ENCODE results near the gene CAMK2A. TPM values are rescaled to one million over a fixed set of nuclear protein-coding genes. Genes with fewer than 3 reads are reported as not detected.

Gene CAMK2A
- total RNA-seq, 2 donors from 2014 or later, result 0.50 to 1.0 TPM

GRCh38 chr5:150230842-150231241 lies 58.7 kb downstream of the CAMK2A start:
- intact Hi-C loops (cut with DNase I), result no loop called here
- H3K4me1 ChIP-seq (replicated peaks), result no peaks in the 10 kb centered on the region
- 86% methylated on average over 7 of the region's 7 CpGs for WGBS
- no peaks in the 10 kb centered on the region for H3K27me3 ChIP-seq (replicated peaks; ENCODE audit: insufficient read depth)
- no peaks in the 10 kb centered on the region for H3K36me3 ChIP-seq
- no peak for TF ChIP-seq CTCF (IDR thresholded peaks at IDR 0.05)
- no peak for TF ChIP-seq POLR2A (IDR thresholded peaks at IDR 0.05)
- no peak for TF ChIP-seq POLR2AphosphoS5 (IDR thresholded peaks at IDR 0.05)
- H3K4me3 ChIP-seq, result no peak overlapping the region
- no peak for DNase-seq (ENCODE audit: low spot score)
- H3K9me3 ChIP-seq, result no peaks in the 10 kb centered on the region
- H3K27ac ChIP-seq, result no peak overlapping the region

- no peaks in the 10 kb centered on the region for H3K36me3 ChIP-seq
- H3K27me3 ChIP-seq (replicated peaks; ENCODE audit: insufficient read depth), result no peaks in the 10 kb centered on the region
- TF ChIP-seq CTCF (IDR thresholded peaks at IDR 0.05) (no peak), POLR2AphosphoS5 (IDR thresholded peaks at IDR 0.05) (no peak), POLR2A (IDR thresholded peaks at IDR 0.05) (no peak)
- no peaks in the 10 kb centered on the region for H3K9me3 ChIP-seq
- no peak overlapping the region for H3K4me3 ChIP-seq
- intact Hi-C loops (cut with DNase I), result loop anchor here (10.0 kb wide), 1 partner anchor 395 kb away; no protein-coding TSS in a partner anchor
- H3K27ac ChIP-seq, result no peak overlapping the region
- H3K4me1 ChIP-seq (replicated peaks), result no peaks in the 10 kb centered on the region
- 65% methylated on average over 3 of the region's 3 CpGs for WGBS
- DNase-seq (ENCODE audit: low spot score), result no peak
These were observed 60.0 kb downstream of the CAMK2A start for GRCh38 chr5:150229571-150229970.

DNA sequence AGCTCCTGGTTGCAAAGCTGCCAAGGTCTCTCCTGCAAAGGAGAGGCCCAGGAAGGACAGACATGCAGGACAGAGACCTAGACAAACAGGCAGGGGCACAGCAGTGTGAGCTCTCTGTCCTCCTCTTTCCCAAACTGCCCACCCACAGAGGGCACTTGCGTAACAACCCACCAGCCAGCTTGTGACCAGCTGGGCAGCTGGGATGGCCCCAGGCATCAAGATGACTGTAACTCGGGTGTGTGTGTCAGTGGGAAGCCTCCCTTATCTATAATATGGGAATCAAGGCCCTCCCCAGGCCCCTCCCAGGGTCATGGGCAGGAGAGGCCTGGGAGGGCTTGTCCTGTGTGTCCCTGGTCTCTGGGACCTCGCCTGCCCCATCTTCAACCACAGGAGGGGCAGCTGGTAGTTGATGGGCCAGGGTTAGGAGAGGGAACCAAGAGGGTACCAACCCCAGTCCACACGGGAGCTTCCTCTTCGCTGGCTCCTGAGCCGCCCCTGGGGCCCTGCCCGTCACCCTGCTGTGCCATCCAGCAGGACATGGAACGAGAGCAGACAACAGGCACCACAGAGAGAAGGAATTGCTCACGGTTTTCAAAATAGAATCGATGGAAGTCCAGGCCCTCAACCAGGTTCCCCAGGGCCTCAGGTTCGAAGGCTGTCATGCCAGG lies 61.8 kb downstream of the CAMK2A start:
- 82% methylated on average over 11 of the region's 11 CpGs for WGBS

GRCh38 chr5:150227036-150227435 lies 62.5 kb downstream of the CAMK2A start:
- Histone ChIP-seq H3K27me3 (replicated peaks; ENCODE audit: insufficient read depth) (no peaks in the 10 kb centered on the region), H3K27ac (no peak overlapping the region), H3K4me3 (no peak overlapping the region), H3K36me3 (no peaks in the 10 kb centered on the region), H3K9me3 (no peaks in the 10 kb centered on the region), H3K4me1 (replicated peaks) (no peaks in the 10 kb centered on the region)
- WGBS, result 91% methylated on average over 5 of the region's 5 CpGs
- TF ChIP-seq CTCF (IDR thresholded peaks at IDR 0.05) (no peak), POLR2AphosphoS5 (IDR thresholded peaks at IDR 0.05) (no peak), POLR2A (IDR thresholded peaks at IDR 0.05) (no peak)
- no peak for DNase-seq (ENCODE audit: low spot score)
- intact Hi-C loops (cut with DNase I), result loop anchor here (10.0 kb wide), 1 partner anchor 392 kb away; no protein-coding TSS in a partner anchor

More for the DNA sequence above, 61.8 kb downstream of the CAMK2A start:
- H3K27me3 ChIP-seq (replicated peaks; ENCODE audit: insufficient read depth), result no peaks in the 10 kb centered on the region
- intact Hi-C loops (cut with DNase I), result loop anchor here (10.0 kb wide), 1 partner anchor 393 kb away; no protein-coding TSS in a partner anchor
- no peak for DNase-seq (ENCODE audit: low spot score)
- H3K27ac ChIP-seq, result no peak overlapping the region
- H3K4me1 ChIP-seq (replicated peaks), result no peaks in the 10 kb centered on the region
- no peaks in the 10 kb centered on the region for H3K36me3 ChIP-seq
- no peak for TF ChIP-seq CTCF (IDR thresholded peaks at IDR 0.05)
- TF ChIP-seq POLR2AphosphoS5 (IDR thresholded peaks at IDR 0.05), result no peak
- TF ChIP-seq POLR2A (IDR thresholded peaks at IDR 0.05), result no peak
- no peak overlapping the region for H3K4me3 ChIP-seq
- H3K9me3 ChIP-seq, result no peaks in the 10 kb centered on the region

GRCh38 chr5:150224483-150225027 lies 65.0 kb downstream of the CAMK2A start:
- no peaks in the 10 kb centered on the region for H3K4me1 ChIP-seq (replicated peaks)
- no peak overlapping the region for H3K27ac ChIP-seq
- no peaks in the 10 kb centered on the region for H3K27me3 ChIP-seq (replicated peaks; ENCODE audit: insufficient read depth)
- no peak for TF ChIP-seq POLR2AphosphoS5 (IDR thresholded peaks at IDR 0.05)
- no peak for TF ChIP-seq CTCF (IDR thresholded peaks at IDR 0.05)
- TF ChIP-seq POLR2A (IDR thresholded peaks at IDR 0.05), result no peak
- no peak for DNase-seq (ENCODE audit: low spot score)
- H3K9me3 ChIP-seq, result no peaks in the 10 kb centered on the region
- intact Hi-C loops (cut with DNase I), result loop anchor here (10.0 kb wide), 1 partner anchor 390 kb away; no protein-coding TSS in a partner anchor
- H3K4me3 ChIP-seq, result no peak overlapping the region
- WGBS, result 69% methylated on average over 8 of the region's 8 CpGs
- no peaks in the 10 kb centered on the region for H3K36me3 ChIP-seq
